ENCODE measurements around the gene BID.

GRCh38 chr22:17787241-17787640 lies 13.0 kb upstream of the BID start:
- TF ChIP-seq CTCF (IDR thresholded peaks at IDR 0.05; ENCODE audit: low read depth, low read length, poor library complexity, severe bottlenecking) (no peak), EZH2phosphoT487 (IDR thresholded peaks at IDR 0.05; ENCODE audit: borderline replicate concordance, low read length) (no peak)

All from DOHH2 (cell line).